Activated CD8-positive, alpha-beta memory T cell treated with anti-CD3 and anti-CD28 coated beads, Interleukin-2, amount 10 ng/mL, durations not matched to agents 7 days and 5 days (primary cell): ENCODE results near the gene MMP21. TPM values are rescaled to one million over a fixed set of nuclear protein-coding genes. Genes with fewer than 3 reads are reported as not detected.

Experiments used
- ATAC-seq: fragments of 150-1000 bp; cut with Tn5 transposase; one replicate; pipeline ENCODE4 v1.10.0; 2021; ENCODE audit warnings: moderate library complexity
- CTCF ChIA-PET: fragments of 350-600 bp; sonication (Branson Sonifier 250); formaldehyde crosslinking; loops from one replicate; lab custom pipeline; 2021; ENCODE audit warnings: antibody characterized with exemption; lab: Charles Lee
- DNase-seq: peaks from one replicate; pipeline ENCODE4 v3.0.0-alpha.2; 2020
- H3K27ac Mint-ChIP-seq: one replicate; pipeline ENCODE4 v1.8.0; 2021; ENCODE audit warnings: mild to moderate bottlenecking, mixed read lengths
- H3K27me3 Mint-ChIP-seq: one replicate; pipeline ENCODE4 v1.8.0; 2021; ENCODE audit warnings: mixed read lengths
- H3K36me3 Mint-ChIP-seq: one replicate; pipeline ENCODE4 v1.8.0; 2021; ENCODE audit warnings: mild to moderate bottlenecking, mixed read lengths
- H3K4me1 Mint-ChIP-seq: one replicate; pipeline ENCODE4 v1.8.0; 2021; ENCODE audit warnings: mixed read lengths
- H3K4me3 Mint-ChIP-seq: one replicate; pipeline ENCODE4 v1.8.0; 2021; ENCODE audit warnings: mild to moderate bottlenecking, moderate library complexity, mixed read lengths
- H3K9me3 Mint-ChIP-seq: one replicate; pipeline ENCODE4 v1.8.0; 2022; ENCODE audit warnings: low read depth, mixed read lengths
- total RNA-seq, 2 experiments: library from RNA; stranded (reverse); gene quantifications; one replicate each; pipeline ENCODE4 v1.2.3, GENCODE V29; 2021

MMP21 gene
- total RNA-seq, 2 experiments from 2014 or later: not detected

GRCh38 chr10:125802131-125802530 lies 26.5 kb upstream of the MMP21 start:
- Mint-ChIP-seq H3K4me3 (no peak overlapping the region), H3K4me1 (no peaks in the 10 kb centered on the region), H3K36me3 (peaks cover 5% of the 10 kb centered on the region), H3K9me3 (no peaks in the 10 kb centered on the region), H3K27ac (no peak overlapping the region), H3K27me3 (no peaks in the 10 kb centered on the region)
- no peak for DNase-seq
- CTCF ChIA-PET: no interaction called here
- ATAC-seq: no peak

GRCh38 chr10:125801574-125801973 lies 26.0 kb upstream of the MMP21 start:
- CTCF ChIA-PET: no interaction called here
- H3K27ac Mint-ChIP-seq: no peak overlapping the region
- peaks cover 3% of the 10 kb centered on the region for H3K36me3 Mint-ChIP-seq
- H3K27me3 Mint-ChIP-seq: no peaks in the 10 kb centered on the region
- no peaks in the 10 kb centered on the region for H3K9me3 Mint-ChIP-seq
- H3K4me3 Mint-ChIP-seq: no peak overlapping the region
- no peaks in the 10 kb centered on the region for H3K4me1 Mint-ChIP-seq
- no peak for DNase-seq
- no peak for ATAC-seq

GRCh38 chr10:125799451-125800182 lies 24.0 kb upstream of the MMP21 start:
- H3K9me3 Mint-ChIP-seq: no peaks in the 10 kb centered on the region
- no peak overlapping the region for H3K4me3 Mint-ChIP-seq
- no peaks in the 10 kb centered on the region for H3K4me1 Mint-ChIP-seq
- CTCF ChIA-PET: no interaction called here
- H3K27ac Mint-ChIP-seq: no peak overlapping the region
- ATAC-seq: no peak
- DNase-seq: no peak
- peaks cover 5% of the 10 kb centered on the region for H3K36me3 Mint-ChIP-seq
- no peaks in the 10 kb centered on the region for H3K27me3 Mint-ChIP-seq

- H3K36me3 Mint-ChIP-seq: peaks cover 5% of the 10 kb centered on the region
- H3K4me1 Mint-ChIP-seq: no peaks in the 10 kb centered on the region
- no peaks in the 10 kb centered on the region for H3K27me3 Mint-ChIP-seq
- H3K9me3 Mint-ChIP-seq: no peaks in the 10 kb centered on the region
- no peak overlapping the region for H3K27ac Mint-ChIP-seq
- no peak overlapping the region for H3K4me3 Mint-ChIP-seq
- no peak for ATAC-seq
- CTCF ChIA-PET: no interaction called here
- DNase-seq: no peak
Observed at GRCh38 chr10:125797994-125798662, 22.5 kb upstream of the MMP21 start.

- ATAC-seq (no peak), DNase-seq (no peak)
- CTCF ChIA-PET: no interaction called here
- H3K4me3 Mint-ChIP-seq: no peak overlapping the region
- no peaks in the 10 kb centered on the region for H3K4me1 Mint-ChIP-seq
- no peaks in the 10 kb centered on the region for H3K9me3 Mint-ChIP-seq
- H3K27ac Mint-ChIP-seq: no peak overlapping the region
- H3K36me3 Mint-ChIP-seq: peaks cover 5% of the 10 kb centered on the region
- H3K27me3 Mint-ChIP-seq: no peaks in the 10 kb centered on the region
Observed at GRCh38 chr10:125797424-125797823, 21.8 kb upstream of the MMP21 start.

- CTCF ChIA-PET: interaction anchor here (0.8 to 1.0 kb wide), 2 partner anchors 8 to 12 kb away, joined by 3 read pairs; no protein-coding TSS in a partner anchor
- Mint-ChIP-seq H3K27ac (no peak overlapping the region), H3K4me3 (no peak overlapping the region), H3K4me1 (no peaks in the 10 kb centered on the region), H3K9me3 (no peaks in the 10 kb centered on the region), H3K27me3 (no peaks in the 10 kb centered on the region), H3K36me3 (peaks cover 9% of the 10 kb centered on the region)
- DNase-seq (no peak), ATAC-seq (no peak)
Observed at GRCh38 chr10:125795637-125796190, 20.1 kb upstream of the MMP21 start.

- ATAC-seq (no peak), DNase-seq (no peak)
- CTCF ChIA-PET: interaction anchor here (0.8 to 1.0 kb wide), 2 partner anchors 9 to 13 kb away, joined by 3 read pairs; no protein-coding TSS in a partner anchor
- Mint-ChIP-seq H3K36me3 (peaks cover 8% of the 10 kb centered on the region), H3K4me1 (no peaks in the 10 kb centered on the region), H3K9me3 (no peaks in the 10 kb centered on the region), H3K27ac (no peak overlapping the region), H3K27me3 (no peaks in the 10 kb centered on the region), H3K4me3 (no peak overlapping the region)
Observed at GRCh38 chr10:125795128-125795527, 19.5 kb upstream of the MMP21 start.

GRCh38 chr10:125792342-125793300 lies 17.0 kb upstream of the MMP21 start:
- no peak for DNase-seq
- Mint-ChIP-seq H3K4me3 (no peak overlapping the region), H3K9me3 (no peaks in the 10 kb centered on the region), H3K27me3 (no peaks in the 10 kb centered on the region), H3K27ac (no peak overlapping the region), H3K4me1 (peaks cover 13% of the 10 kb centered on the region), H3K36me3 (peaks cover 8% of the 10 kb centered on the region)
- CTCF ChIA-PET: interaction anchor here (1.0 kb wide), 1 partner anchor 16 kb away, joined by 3 read pairs; no protein-coding TSS in a partner anchor
- ATAC-seq: no peak

GRCh38 chr10:125788156-125789034 lies 12.8 kb upstream of the MMP21 start:
- H3K4me3 Mint-ChIP-seq: no peak overlapping the region
- H3K36me3 Mint-ChIP-seq: peaks cover 7% of the 10 kb centered on the region

GRCh38 chr10:125785791-125786190 lies 10.2 kb upstream of the MMP21 start:
- Mint-ChIP-seq H3K27ac (no peak overlapping the region), H3K36me3 (no peaks in the 10 kb centered on the region), H3K4me3 (no peak overlapping the region), H3K4me1 (peaks cover 14% of the 10 kb centered on the region), H3K9me3 (no peaks in the 10 kb centered on the region), H3K27me3 (no peaks in the 10 kb centered on the region)
- CTCF ChIA-PET: no interaction called here
- no peak for ATAC-seq
- DNase-seq: no peak

More at GRCh38 chr10:125788156-125789034, 12.8 kb upstream of the MMP21 start:
- Mint-ChIP-seq H3K4me1 (peaks cover 14% of the 10 kb centered on the region), H3K27ac (peak overlapping the region; percentile 52), H3K9me3 (no peaks in the 10 kb centered on the region), H3K27me3 (no peaks in the 10 kb centered on the region)
- DNase-seq (peak; percentile 45), ATAC-seq (peak; percentile 72)
- CTCF ChIA-PET: no interaction called here

GRCh38 chr10:125783957-125784356 lies 8.3 kb upstream of the MMP21 start:
- H3K4me3 Mint-ChIP-seq: no peak overlapping the region
- CTCF ChIA-PET: no interaction called here
- ATAC-seq: no peak
- no peaks in the 10 kb centered on the region for H3K36me3 Mint-ChIP-seq
- no peaks in the 10 kb centered on the region for H3K9me3 Mint-ChIP-seq
- DNase-seq: no peak
- H3K27me3 Mint-ChIP-seq: no peaks in the 10 kb centered on the region
- peaks cover 14% of the 10 kb centered on the region for H3K4me1 Mint-ChIP-seq
- H3K27ac Mint-ChIP-seq: no peak overlapping the region

- ATAC-seq: no peak
Observed at GRCh38 chr10:125783408-125783807, 7.8 kb upstream of the MMP21 start.

More at GRCh38 chr10:125783408-125783807, 7.8 kb upstream of the MMP21 start:
- H3K36me3 Mint-ChIP-seq: no peaks in the 10 kb centered on the region
- H3K27me3 Mint-ChIP-seq: no peaks in the 10 kb centered on the region
- H3K4me3 Mint-ChIP-seq: no peak overlapping the region
- CTCF ChIA-PET: no interaction called here
- DNase-seq: no peak
- H3K9me3 Mint-ChIP-seq: no peaks in the 10 kb centered on the region
- H3K27ac Mint-ChIP-seq: no peak overlapping the region
- H3K4me1 Mint-ChIP-seq: peaks cover 9% of the 10 kb centered on the region
